ENCODE data around the gene SUCO. TPM values are rescaled to one million over a fixed set of nuclear protein-coding genes. Genes with fewer than 3 reads are reported as not detected.

The SUCO gene
- total RNA-seq, 1 experiment from 2014 or later = 37.7 TPM

- H3K79me2 ChIP-seq (ENCODE audit: insufficient read depth, low read length) = no peaks in the 10 kb centered on the region
- H3K14ac ChIP-seq (ENCODE audit: insufficient read depth, low read length) = no peak overlapping the region
- no peaks in the 10 kb centered on the region for H3K27me3 ChIP-seq (ENCODE audit: insufficient read depth, low read length)
- Mint-ChIP-seq H3K4me1 (no peaks in the 10 kb centered on the region), H3K36me3 (ENCODE audit: insufficient read depth in 1 of 3, low read depth in 3 of 3) (no peaks in the 10 kb centered on the region), H3K27me3 (ENCODE audit: low read depth) (no peaks in the 10 kb centered on the region), H3K9me3 (no peaks in the 10 kb centered on the region), H3K27ac (no peak overlapping the region), H3K4me3 (no peak overlapping the region)
- no peak overlapping the region for H2BK20ac ChIP-seq (ENCODE audit: low read depth, low read length, poor library complexity, severe bottlenecking)
- no peaks in the 10 kb centered on the region for H3K79me1 ChIP-seq (ENCODE audit: insufficient read depth, low read depth, low read length, poor library complexity, severe bottlenecking)
- no peak overlapping the region for H2BK120ac ChIP-seq (ENCODE audit: low read depth, low read length, poor library complexity, severe bottlenecking)
- no peak overlapping the region for H2BK15ac ChIP-seq (ENCODE audit: low read depth, low read length)
- no peak overlapping the region for H3K23ac ChIP-seq (ENCODE audit: insufficient read length, low read depth, low read length)
- H4K8ac ChIP-seq (replicated peaks; ENCODE audit: insufficient read length, low read depth, low read length) = no peak overlapping the region
- H3K27ac ChIP-seq (ENCODE audit: insufficient read length, low read depth, low read length) = no peak overlapping the region
- no peak overlapping the region for H3K4me2 ChIP-seq (ENCODE audit: insufficient read depth, insufficient read length, low read length)
- no peak overlapping the region for H4K5ac ChIP-seq (ENCODE audit: insufficient read length, low read depth, low read length)
- no peak for DNase-seq
- no peak overlapping the region for H2AFZ ChIP-seq (ENCODE audit: low read length)
- no peaks in the 10 kb centered on the region for H4K20me1 ChIP-seq (ENCODE audit: control insufficient read depth, insufficient read depth, insufficient read length)
- H2AK5ac ChIP-seq (ENCODE audit: insufficient read length, low read length) = no peak overlapping the region
- H3K9ac ChIP-seq (ENCODE audit: extremely low read depth, insufficient read length, low read length) = no peak overlapping the region
- no peak overlapping the region for H2BK12ac ChIP-seq (ENCODE audit: insufficient read length, low read depth, low read length)
- no peak overlapping the region for H3K56ac ChIP-seq (ENCODE audit: insufficient read length, low read depth, low read length)
- no peak overlapping the region for H3K4ac ChIP-seq (ENCODE audit: low read depth, low read length)
- H4K91ac ChIP-seq (ENCODE audit: insufficient read length, low read depth, low read length) = no peak overlapping the region
- H3K18ac ChIP-seq (ENCODE audit: insufficient read length, low read depth, low read length) = no peak overlapping the region
- WGBS (ENCODE audit: extremely low coverage, insufficient read length, low lambda C conversion rate) = no CpG with 5 or more reads among the region's 1 CpG
- no peaks in the 10 kb centered on the region for H3K9me3 ChIP-seq (ENCODE audit: control insufficient read depth, low read depth, low read length)
- no peaks in the 10 kb centered on the region for H3K4me1 ChIP-seq (ENCODE audit: insufficient read depth, low read length)
- no peak overlapping the region for H2BK5ac ChIP-seq (ENCODE audit: insufficient read length, low read length)
- TF ChIP-seq CTCF (conservative IDR thresholded peaks at IDR 0.05) = no peak
- H3K23me2 ChIP-seq (ENCODE audit: insufficient read length, low read depth, low read length, poor library complexity, severe bottlenecking) = no peaks in the 10 kb centered on the region
- H3T11ph ChIP-seq (ENCODE audit: low read length) = no peak overlapping the region
These were observed 15.9 kb upstream of the SUCO start for GRCh38 chr1:172517081-172517480.

Measured in H9 (cell line).